AG09309 (cell line): ENCODE data around the gene NTRK3.

Experiments used
- DNase-seq: peaks from one replicate; pipeline ENCODE4 v3.0.0-alpha.2; 2010; ENCODE audit warnings: low read depth
- H3K4me3 ChIP-seq: 2 replicates; pipeline ENCODE4 v1.5.1; 2011; ENCODE audit warnings: mild to moderate bottlenecking, low read depth, low read length, moderate library complexity; ENCODE audit not compliant: control insufficient read depth
- TF ChIP-seq, protein P1 (sequence below): IDR thresholded peaks from 2 replicates; pipeline ENCODE4 v1.5.1; 2011; ENCODE audit warnings: mild to moderate bottlenecking, low read depth, low read length, inconsistent platforms; ENCODE audit not compliant: insufficient read depth, control insufficient read depth; ENCODE audit errors: missing control alignments

NTRK3 gene

DNA sequence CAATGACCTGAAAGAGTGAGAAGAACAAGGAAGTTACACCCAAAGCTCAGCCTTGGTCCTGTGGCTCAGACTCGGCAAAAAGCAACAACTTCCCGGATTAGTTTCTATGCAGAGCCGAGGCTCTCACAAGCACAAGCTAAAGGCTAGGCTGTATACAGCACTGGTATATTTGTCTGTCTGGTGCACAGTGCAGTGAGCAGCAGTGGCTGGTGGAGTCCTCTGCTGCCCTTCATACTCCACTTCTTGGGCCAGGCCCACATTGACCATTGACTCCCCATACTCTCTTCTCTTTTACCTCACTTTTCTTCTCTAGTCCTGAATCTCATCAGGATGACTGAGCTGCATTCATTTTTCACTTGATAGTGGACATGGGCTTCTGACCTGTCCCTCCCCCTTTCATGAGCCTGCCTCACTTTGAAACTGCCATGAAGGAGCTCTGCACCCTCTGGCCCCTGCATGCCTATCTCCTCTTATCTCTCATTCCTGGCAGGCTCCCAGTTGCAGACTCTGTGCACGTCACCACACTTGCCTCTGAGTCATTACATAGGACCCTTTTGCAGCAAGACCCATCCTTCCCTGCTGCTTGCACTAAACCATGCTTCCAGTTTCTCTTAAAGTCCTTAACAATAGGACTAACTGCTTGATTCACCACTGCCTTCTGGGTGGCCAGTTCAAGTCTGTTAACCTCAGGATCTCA lies 379.3 kb downstream of the NTRK3 start:
- TF ChIP-seq, protein P1, sequence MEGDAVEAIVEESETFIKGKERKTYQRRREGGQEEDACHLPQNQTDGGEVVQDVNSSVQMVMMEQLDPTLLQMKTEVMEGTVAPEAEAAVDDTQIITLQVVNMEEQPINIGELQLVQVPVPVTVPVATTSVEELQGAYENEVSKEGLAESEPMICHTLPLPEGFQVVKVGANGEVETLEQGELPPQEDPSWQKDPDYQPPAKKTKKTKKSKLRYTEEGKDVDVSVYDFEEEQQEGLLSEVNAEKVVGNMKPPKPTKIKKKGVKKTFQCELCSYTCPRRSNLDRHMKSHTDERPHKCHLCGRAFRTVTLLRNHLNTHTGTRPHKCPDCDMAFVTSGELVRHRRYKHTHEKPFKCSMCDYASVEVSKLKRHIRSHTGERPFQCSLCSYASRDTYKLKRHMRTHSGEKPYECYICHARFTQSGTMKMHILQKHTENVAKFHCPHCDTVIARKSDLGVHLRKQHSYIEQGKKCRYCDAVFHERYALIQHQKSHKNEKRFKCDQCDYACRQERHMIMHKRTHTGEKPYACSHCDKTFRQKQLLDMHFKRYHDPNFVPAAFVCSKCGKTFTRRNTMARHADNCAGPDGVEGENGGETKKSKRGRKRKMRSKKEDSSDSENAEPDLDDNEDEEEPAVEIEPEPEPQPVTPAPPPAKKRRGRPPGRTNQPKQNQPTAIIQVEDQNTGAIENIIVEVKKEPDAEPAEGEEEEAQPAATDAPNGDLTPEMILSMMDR = no peak
- DNase-seq = no peak

DNA sequence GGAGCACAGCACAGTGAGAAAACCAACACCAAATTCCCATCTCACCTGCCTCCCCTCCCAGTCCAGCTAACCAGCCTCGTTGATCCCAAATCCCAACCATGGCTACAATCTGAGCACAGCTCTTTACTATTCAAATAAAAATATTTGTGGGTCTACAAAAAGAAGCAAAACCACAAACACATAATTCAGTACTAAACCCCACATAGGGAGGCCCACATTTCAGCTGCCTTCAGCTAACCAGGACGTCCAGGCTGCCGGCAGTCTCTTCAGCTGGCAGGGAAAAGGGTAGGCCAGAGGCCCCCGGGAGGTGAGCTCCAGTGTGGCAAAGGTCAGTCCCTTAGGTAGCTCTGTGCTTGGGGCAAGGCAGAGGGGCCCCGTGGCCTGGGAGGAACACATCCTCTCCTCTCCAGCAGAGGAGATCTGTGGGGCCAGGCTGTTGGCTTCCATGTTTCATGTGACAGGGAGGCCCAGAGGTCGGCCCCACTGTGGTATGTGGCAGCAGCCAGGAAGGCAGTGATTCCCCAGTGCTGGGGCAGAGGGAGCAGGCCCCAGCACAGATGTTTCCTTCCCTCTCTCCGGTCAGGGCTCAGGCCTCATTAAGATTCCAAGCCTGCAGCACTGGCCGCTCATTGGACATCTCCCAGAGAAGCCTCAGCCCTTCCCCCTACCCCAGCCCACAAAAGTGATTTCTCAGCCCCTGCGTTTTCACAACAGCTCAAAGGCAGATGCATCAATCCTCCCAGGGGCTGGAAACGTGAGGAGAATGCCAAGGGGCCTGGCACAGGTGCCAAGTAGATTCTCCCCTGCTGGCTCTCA lies 381.4 kb downstream of the NTRK3 start:
- no peak overlapping the region for H3K4me3 ChIP-seq
- TF ChIP-seq, protein P1 = no peak
- DNase-seq = peak; percentile 78

More for the DNA sequence above, 379.3 kb downstream of the NTRK3 start:
- H3K4me3 ChIP-seq = no peak overlapping the region

DNA sequence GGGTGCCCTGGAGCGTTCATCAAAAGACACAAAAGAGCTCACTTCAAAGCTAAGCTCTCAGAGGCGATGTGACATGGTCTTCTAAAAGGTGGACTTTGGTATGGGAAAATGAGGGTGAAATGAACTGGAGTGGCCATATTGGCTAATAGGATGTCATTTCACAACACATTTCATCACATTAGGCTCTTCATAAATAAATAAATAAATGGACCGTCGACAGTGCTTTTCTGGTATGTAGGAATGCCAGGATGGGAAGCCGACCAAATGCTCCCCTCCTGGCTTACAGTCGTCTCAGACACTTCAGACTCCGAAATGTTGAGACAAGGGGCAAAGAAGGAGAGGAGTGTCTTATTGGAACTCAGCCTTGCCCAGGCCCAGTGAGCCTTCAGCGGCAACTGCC lies 383.0 kb downstream of the NTRK3 start:
- no peak for DNase-seq
- TF ChIP-seq, protein P1 = no peak
- H3K4me3 ChIP-seq = no peak overlapping the region

DNA sequence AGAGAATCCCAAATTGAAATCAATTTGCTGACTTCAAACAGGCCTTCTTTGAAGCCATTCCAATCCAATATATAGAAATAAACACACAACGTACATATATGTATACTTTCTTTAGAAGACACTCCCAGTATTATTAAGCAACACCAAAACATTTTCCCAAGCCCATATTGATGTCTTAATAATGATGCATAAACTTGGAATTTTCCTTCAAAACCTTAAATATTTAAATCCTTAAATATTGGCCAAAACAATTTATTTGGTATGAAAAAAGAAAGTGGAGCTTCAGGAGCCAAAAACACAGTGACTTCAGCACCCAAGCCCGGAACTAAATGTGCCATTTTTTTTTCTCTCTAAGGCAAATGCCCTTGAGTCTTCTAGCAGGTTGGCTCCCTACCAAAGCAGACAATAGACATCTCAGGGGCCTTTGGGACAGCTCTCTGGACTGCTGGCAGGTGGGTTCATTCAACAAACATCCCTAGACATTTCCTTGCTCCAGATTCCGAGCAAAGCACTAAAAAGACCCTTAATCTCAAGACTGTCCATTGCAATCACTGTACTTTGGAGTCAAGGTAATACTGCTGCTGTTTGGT lies 384.7 kb downstream of the NTRK3 start:
- TF ChIP-seq, protein P1 = no peak
- DNase-seq = no peak
- H3K4me3 ChIP-seq = no peak overlapping the region

DNA sequence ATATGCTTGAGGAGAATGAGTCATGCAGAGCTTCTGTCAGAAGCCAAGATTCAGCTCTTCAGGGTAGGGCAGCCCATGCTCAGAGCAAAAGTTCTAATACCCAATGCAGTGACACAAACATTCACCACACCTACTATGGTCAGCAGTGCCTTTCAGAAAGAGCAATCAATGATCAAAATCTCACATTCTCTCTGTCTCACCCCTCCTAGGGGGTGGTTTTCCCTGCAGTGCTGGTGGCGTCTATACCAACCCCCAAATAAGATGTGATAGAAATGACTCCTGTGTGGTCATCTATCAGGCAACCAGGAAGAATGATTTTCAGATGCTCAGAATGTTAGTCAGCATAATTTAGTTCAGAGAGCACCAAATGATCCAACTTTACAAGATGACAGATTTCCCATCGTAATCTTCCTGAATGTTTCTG lies 385.3 kb downstream of the NTRK3 start:
- TF ChIP-seq, protein P1 = no peak
- DNase-seq = no peak
- no peak overlapping the region for H3K4me3 ChIP-seq

DNA sequence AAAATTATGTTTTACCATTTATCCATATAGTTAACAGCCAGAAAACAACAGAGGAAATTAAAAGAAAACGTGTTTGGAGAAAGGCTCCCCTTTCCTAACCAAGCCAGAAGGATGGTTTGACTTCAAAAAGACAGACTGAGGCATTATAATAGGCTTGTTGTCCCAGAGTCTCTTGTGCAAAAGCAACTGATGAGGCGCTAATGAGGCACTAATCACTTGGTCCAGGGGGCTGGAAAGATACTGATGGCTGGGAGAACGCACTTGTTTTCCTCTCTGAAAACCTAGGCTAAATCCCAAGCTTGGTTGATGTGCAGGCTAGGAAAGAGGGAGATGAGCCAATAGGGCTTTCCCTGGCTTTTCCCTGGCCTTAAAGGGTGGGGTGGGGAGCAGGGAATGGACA lies 389.6 kb downstream of the NTRK3 start:
- H3K4me3 ChIP-seq = no peak overlapping the region
- TF ChIP-seq, protein P1 = no peak
- DNase-seq = no peak
